ENCODE data around the gene EXOC3L1. TPM values are rescaled to one million over a fixed set of nuclear protein-coding genes. Genes with fewer than 3 reads are reported as not detected.
A peak's percentile ranks its signal among the peaks of the same experiment; 100 is the strongest.

Gene EXOC3L1
- total and polyA plus RNA-seq, 2 of the 13 experiments (the other 11 are each of a cell fraction or from before 2014, with no cell fraction given), result 0.12 TPM; not detected in 1

- TF ChIP-seq, protein P1, sequence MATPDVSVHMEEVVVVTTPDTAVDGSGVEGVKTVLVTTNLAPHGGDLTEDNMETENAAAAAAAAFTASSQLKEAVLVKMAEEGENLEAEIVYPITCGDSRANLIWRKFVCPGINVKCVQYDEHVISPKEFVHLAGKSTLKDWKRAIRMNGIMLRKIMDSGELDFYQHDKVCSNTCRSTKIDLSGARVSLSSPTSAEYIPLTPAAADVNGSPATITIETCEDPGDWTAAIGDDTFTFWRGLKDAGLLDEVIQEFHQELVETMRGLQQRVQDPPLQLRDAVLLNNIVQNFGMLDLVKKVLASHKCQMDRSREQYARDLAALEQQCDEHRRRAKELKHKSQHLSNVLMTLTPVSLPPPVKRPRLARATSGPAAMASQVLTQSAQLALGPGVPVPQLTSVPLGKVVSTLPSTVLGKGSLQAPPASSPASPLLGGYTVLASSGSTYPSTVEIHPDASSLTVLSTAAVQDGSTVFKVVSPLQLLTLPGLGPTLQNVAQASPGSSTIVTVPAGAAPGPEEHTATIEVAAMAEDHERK (CRISPR knock-in tag; IDR thresholded peaks at IDR 0.05; ENCODE audit: low read depth), result no peak
- TF ChIP-seq ZNF549 (CRISPR knock-in tag; IDR thresholded peaks at IDR 0.05) (no peak), NFIC (IDR thresholded peaks at IDR 0.05; ENCODE audit: low read length) (no peak), NBN (conservative IDR thresholded peaks at IDR 0.05) (no peak), ZNF230 (CRISPR knock-in tag; IDR thresholded peaks at IDR 0.05) (no peak), HNF4G (IDR thresholded peaks at IDR 0.05; ENCODE audit: borderline replicate concordance, low read depth, low read length) (no peak), HNF4G (CRISPR knock-in tag; IDR thresholded peaks at IDR 0.05; ENCODE audit: borderline replicate concordance, low read depth) (no peak), NFATC3 (CRISPR knock-in tag; IDR thresholded peaks at IDR 0.05) (no peak), NFKB2 (CRISPR knock-in tag; IDR thresholded peaks at IDR 0.05; ENCODE audit: borderline replicate concordance) (no peak), ARNT2 (CRISPR knock-in tag; IDR thresholded peaks at IDR 0.05; ENCODE audit: low read depth) (no peak), ESRRA (CRISPR knock-in tag; IDR thresholded peaks at IDR 0.05; ENCODE audit: low read depth) (no peak), ZNF781 (CRISPR knock-in tag; IDR thresholded peaks at IDR 0.05; ENCODE audit: borderline replicate concordance, not compliant biosample characterization) (peak; percentile 27), PRMT3 (CRISPR knock-in tag; IDR thresholded peaks at IDR 0.05; ENCODE audit: borderline replicate concordance, low read depth) (no peak)
- TF ChIP-seq, protein P2, sequence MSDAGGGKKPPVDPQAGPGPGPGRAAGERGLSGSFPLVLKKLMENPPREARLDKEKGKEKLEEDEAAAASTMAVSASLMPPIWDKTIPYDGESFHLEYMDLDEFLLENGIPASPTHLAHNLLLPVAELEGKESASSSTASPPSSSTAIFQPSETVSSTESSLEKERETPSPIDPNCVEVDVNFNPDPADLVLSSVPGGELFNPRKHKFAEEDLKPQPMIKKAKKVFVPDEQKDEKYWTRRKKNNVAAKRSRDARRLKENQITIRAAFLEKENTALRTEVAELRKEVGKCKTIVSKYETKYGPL (CRISPR knock-in tag; IDR thresholded peaks at IDR 0.05), result no peak
- TF ChIP-seq, protein P3, sequence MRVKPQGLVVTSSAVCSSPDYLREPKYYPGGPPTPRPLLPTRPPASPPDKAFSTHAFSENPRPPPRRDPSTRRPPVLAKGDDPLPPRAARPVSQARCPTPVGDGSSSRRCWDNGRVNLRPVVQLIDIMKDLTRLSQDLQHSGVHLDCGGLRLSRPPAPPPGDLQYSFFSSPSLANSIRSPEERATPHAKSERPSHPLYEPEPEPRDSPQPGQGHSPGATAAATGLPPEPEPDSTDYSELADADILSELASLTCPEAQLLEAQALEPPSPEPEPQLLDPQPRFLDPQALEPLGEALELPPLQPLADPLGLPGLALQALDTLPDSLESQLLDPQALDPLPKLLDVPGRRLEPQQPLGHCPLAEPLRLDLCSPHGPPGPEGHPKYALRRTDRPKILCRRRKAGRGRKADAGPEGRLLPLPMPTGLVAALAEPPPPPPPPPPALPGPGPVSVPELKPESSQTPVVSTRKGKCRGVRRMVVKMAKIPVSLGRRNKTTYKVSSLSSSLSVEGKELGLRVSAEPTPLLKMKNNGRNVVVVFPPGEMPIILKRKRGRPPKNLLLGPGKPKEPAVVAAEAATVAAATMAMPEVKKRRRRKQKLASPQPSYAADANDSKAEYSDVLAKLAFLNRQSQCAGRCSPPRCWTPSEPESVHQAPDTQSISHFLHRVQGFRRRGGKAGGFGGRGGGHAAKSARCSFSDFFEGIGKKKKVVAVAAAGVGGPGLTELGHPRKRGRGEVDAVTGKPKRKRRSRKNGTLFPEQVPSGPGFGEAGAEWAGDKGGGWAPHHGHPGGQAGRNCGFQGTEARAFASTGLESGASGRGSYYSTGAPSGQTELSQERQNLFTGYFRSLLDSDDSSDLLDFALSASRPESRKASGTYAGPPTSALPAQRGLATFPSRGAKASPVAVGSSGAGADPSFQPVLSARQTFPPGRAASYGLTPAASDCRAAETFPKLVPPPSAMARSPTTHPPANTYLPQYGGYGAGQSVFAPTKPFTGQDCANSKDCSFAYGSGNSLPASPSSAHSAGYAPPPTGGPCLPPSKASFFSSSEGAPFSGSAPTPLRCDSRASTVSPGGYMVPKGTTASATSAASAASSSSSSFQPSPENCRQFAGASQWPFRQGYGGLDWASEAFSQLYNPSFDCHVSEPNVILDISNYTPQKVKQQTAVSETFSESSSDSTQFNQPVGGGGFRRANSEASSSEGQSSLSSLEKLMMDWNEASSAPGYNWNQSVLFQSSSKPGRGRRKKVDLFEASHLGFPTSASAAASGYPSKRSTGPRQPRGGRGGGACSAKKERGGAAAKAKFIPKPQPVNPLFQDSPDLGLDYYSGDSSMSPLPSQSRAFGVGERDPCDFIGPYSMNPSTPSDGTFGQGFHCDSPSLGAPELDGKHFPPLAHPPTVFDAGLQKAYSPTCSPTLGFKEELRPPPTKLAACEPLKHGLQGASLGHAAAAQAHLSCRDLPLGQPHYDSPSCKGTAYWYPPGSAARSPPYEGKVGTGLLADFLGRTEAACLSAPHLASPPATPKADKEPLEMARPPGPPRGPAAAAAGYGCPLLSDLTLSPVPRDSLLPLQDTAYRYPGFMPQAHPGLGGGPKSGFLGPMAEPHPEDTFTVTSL (CRISPR knock-in tag; IDR thresholded peaks at IDR 0.05; ENCODE audit: borderline replicate concordance), result 0 out of 2 replicates have a peak, but pooled peaks have one; percentile 27
- TF ChIP-seq, protein P4, sequence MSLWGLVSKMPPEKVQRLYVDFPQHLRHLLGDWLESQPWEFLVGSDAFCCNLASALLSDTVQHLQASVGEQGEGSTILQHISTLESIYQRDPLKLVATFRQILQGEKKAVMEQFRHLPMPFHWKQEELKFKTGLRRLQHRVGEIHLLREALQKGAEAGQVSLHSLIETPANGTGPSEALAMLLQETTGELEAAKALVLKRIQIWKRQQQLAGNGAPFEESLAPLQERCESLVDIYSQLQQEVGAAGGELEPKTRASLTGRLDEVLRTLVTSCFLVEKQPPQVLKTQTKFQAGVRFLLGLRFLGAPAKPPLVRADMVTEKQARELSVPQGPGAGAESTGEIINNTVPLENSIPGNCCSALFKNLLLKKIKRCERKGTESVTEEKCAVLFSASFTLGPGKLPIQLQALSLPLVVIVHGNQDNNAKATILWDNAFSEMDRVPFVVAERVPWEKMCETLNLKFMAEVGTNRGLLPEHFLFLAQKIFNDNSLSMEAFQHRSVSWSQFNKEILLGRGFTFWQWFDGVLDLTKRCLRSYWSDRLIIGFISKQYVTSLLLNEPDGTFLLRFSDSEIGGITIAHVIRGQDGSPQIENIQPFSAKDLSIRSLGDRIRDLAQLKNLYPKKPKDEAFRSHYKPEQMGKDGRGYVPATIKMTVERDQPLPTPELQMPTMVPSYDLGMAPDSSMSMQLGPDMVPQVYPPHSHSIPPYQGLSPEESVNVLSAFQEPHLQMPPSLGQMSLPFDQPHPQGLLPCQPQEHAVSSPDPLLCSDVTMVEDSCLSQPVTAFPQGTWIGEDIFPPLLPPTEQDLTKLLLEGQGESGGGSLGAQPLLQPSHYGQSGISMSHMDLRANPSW (CRISPR knock-in tag; IDR thresholded peaks at IDR 0.05; ENCODE audit: borderline replicate concordance), result no peak
Observed at GRCh38 chr16:67207249-67208091, 17.5 kb upstream of the EXOC3L1 start (continued).

Measured in HepG2 (cell line).